Keratinocyte (primary cell): ENCODE measurements around the gene KRT78. TPM values are rescaled to one million over a fixed set of nuclear protein-coding genes. Genes with fewer than 3 reads are reported as not detected.

ENCODE experiments used
- DNase-seq: peaks from one replicate; pipeline ENCODE4 v3.0.0-alpha.2; 2011; ENCODE audit warnings: low read depth, missing footprints, low spot score
- FAIRE-seq: peaks from 2 replicates; lab custom pipeline; 2011; peaks lifted over from hg19 to GRCh38; lab: Jason Lieb, UNC
- H2AFZ ChIP-seq: 2 replicates; pipeline ENCODE4 v1.6.0; 2012; ENCODE audit warnings: low read length, control low read depth, inconsistent platforms; ENCODE audit not compliant: control insufficient read depth
- H3K27ac ChIP-seq: 2 replicates; pipeline ENCODE4 v1.5.1; 2011; ENCODE audit warnings: low read length; ENCODE audit not compliant: control insufficient read depth, insufficient read depth
- H3K27me3 ChIP-seq: 3 replicates; pipeline ENCODE4 v1.6.0; 2011; ENCODE audit warnings: low read length; ENCODE audit not compliant: control insufficient read depth, insufficient read depth; ENCODE audit errors: extremely low read depth
- H3K36me3 ChIP-seq, 2 experiments: 2 replicates in 1 of 2; 3 replicates in 1 of 2; pipeline ENCODE4 v1.5.1; 2011; ENCODE audit warnings: low read length in 2 of 2, mild to moderate bottlenecking in 1 of 2; ENCODE audit not compliant: control insufficient read depth in 2 of 2, insufficient read depth in 2 of 2; ENCODE audit errors: extremely low read depth in 1 of 2
- H3K4me1 ChIP-seq: 3 replicates; pipeline ENCODE4 v1.5.1; 2011; ENCODE audit warnings: low read length; ENCODE audit not compliant: control insufficient read depth, insufficient read depth; ENCODE audit errors: extremely low read depth
- H3K4me2 ChIP-seq: 3 replicates; pipeline ENCODE4 v1.6.0; 2011; ENCODE audit warnings: low read depth, low read length; ENCODE audit not compliant: control insufficient read depth, insufficient read depth; ENCODE audit errors: extremely low read depth
- H3K4me3 ChIP-seq, 3 experiments: fragments of 200-600 bp in 1 of 3; sonication (generic) in 1 of 3; 2 replicates in 2 of 3; 3 replicates in 1 of 3; pipeline ENCODE4 v1.5.1; 2011 to 2016; ENCODE audit warnings: low read length in 3 of 3, mild to moderate bottlenecking in 3 of 3, control low read depth in 2 of 3, inconsistent platforms in 1 of 3, low read depth in 1 of 3, mixed read lengths in 1 of 3, mixed run types in 1 of 3, moderate library complexity in 1 of 3; ENCODE audit not compliant: control insufficient read depth in 2 of 3, insufficient read depth in 2 of 3; ENCODE audit errors: extremely low read depth in 1 of 3
- H3K79me2 ChIP-seq: 2 replicates; pipeline ENCODE4 v1.6.0; 2012; ENCODE audit warnings: low read length; ENCODE audit not compliant: control insufficient read depth, insufficient read depth
- H3K9ac ChIP-seq: 3 replicates; pipeline ENCODE4 v1.6.0; 2011; ENCODE audit warnings: low read length; ENCODE audit not compliant: control insufficient read depth, insufficient read depth; ENCODE audit errors: extremely low read depth
- H3K9me1 ChIP-seq: 3 replicates; pipeline ENCODE4 v1.6.0; 2011; ENCODE audit warnings: low read length; ENCODE audit not compliant: control insufficient read depth, insufficient read depth; ENCODE audit errors: extremely low read depth
- H3K9me3 ChIP-seq: 2 replicates; pipeline ENCODE4 v1.5.1; 2012; ENCODE audit warnings: low read depth, low read length; ENCODE audit not compliant: control insufficient read depth
- H4K20me1 ChIP-seq: 3 replicates; pipeline ENCODE4 v1.6.0; 2011; ENCODE audit warnings: low read length; ENCODE audit not compliant: control insufficient read depth, insufficient read depth; ENCODE audit errors: extremely low read depth
- CTCF ChIP-seq, 3 experiments: IDR thresholded peaks in 1 of 3; conservative IDR thresholded peaks in 1 of 3; optimal IDR thresholded peaks in 1 of 3; 2 replicates in 2 of 3; 3 replicates in 1 of 3; pipeline versions ENCODE3 to v1.5.1; 2011; ENCODE audit warnings: low read length in 3 of 3, mild to moderate bottlenecking in 3 of 3, moderate library complexity in 2 of 3, control low read depth in 1 of 3, inconsistent platforms in 1 of 3; ENCODE audit not compliant: insufficient read depth in 2 of 3; ENCODE audit errors: extremely low read depth in 1 of 3
- EZH2 ChIP-seq: IDR thresholded peaks from one replicate; pipeline ENCODE4 v1.6.1; 2012; ENCODE audit warnings: inconsistent platforms, mild to moderate bottlenecking, low read length, moderate library complexity
- dilution Hi-C: fragments of 300-500 bp; cut with MboI; formaldehyde crosslinking; loops from one replicate; pipeline ENCODE4 v1.7.0; 2020; ENCODE audit warnings: low sequenced_read_pairs; ENCODE audit not compliant: extremely low pct_ligation_motif_present
- polyA plus RNA-seq, 5 experiments: library from polyadenylated mRNA; depleted of rRNA in 3 of 5; stranded (reverse) in 3 of 5; stranded (forward) in 1 of 5; unstranded in 1 of 5; fragments of >200 nt; gene quantifications; 1 replicate in 1 of 5; 2 replicates in 3 of 5; 3 replicates in 1 of 5; pipeline versions ENCODE4 v1.2.1 to v1.2.3, GENCODE V29; 2011 to 2012; ENCODE audit warnings: missing spikeins in 2 of 5, low read depth in 1 of 5, low replicate concordance in 1 of 5

Gene KRT78
- polyA plus RNA-seq, 1 donor (not counting 4 experiments of a cell fraction or from before 2014, with no cell fraction given), result 0.96 TPM

DNA sequence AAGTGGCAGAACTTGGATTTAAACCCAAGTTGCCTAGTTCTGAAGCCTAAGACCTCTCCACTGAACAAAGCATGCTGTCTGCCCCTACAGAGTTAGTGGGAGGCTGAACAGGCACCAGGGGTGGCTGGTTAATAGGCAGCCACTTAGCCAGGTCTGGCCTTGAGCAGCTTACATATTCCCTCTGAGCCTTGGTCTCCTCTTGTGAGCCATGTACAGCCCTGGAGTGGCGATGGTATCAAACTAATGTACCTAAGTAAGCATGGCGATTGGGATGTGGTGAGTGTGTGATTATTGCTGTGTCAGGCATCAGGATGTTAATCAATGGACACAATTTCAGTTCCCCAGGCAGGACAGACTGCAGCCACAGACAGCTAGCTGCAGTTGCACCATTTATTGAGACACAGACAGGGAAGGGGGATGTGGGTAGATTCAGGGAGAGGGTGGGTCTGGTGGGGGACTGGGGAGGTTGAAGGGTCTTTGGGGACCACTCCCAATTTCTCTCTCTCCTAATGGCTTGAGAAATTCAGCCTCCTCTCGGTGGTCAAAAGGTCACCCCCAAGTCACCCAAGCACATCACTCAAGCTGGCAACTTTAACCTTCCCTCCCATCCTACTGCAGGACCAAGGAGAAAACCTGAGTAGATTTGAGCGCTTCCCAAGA lies 27.6 kb downstream of the KRT78 start:
- dilution Hi-C loops, result no loop called here
- H3K9ac ChIP-seq, result no peak overlapping the region
- TF ChIP-seq CTCF (optimal IDR thresholded peaks at IDR 0.05 in 1 of 3, IDR thresholded peaks at IDR 0.05 in 1 of 3, conservative IDR thresholded peaks at IDR 0.05 in 1 of 3; ENCODE audit: extremely low read depth in 1 of 3, insufficient read depth in 2 of 3, low read length in 3 of 3), result no peak
- no peak for TF ChIP-seq EZH2
- H3K27ac ChIP-seq, result no peak overlapping the region
- H3K4me2 ChIP-seq, result no peak overlapping the region
- no peaks in the 10 kb centered on the region for H3K9me3 ChIP-seq
- peaks cover 29% of the 10 kb centered on the region for H3K27me3 ChIP-seq
- H3K4me3 ChIP-seq, result no peak overlapping the region
- no peaks in the 10 kb centered on the region for H3K9me1 ChIP-seq
- DNase-seq (no peak), FAIRE-seq (no peak)
- peaks cover 4% of the 10 kb centered on the region for H4K20me1 ChIP-seq
- no peaks in the 10 kb centered on the region for H3K79me2 ChIP-seq
- no peaks in the 10 kb centered on the region for H3K36me3 ChIP-seq
- H2AFZ ChIP-seq, result no peak overlapping the region
- H3K4me1 ChIP-seq, result no peaks in the 10 kb centered on the region

- FAIRE-seq, result no peak
- dilution Hi-C loops, result no loop called here
Observed at GRCh38 chr12:52820521-52820920, 28.3 kb downstream of the KRT78 start.

More at GRCh38 chr12:52820521-52820920, 28.3 kb downstream of the KRT78 start:
- Histone ChIP-seq H3K36me3 (no peaks in the 10 kb centered on the region), H3K4me1 (no peaks in the 10 kb centered on the region), H3K9me1 (no peaks in the 10 kb centered on the region), H3K27me3 (peaks cover 29% of the 10 kb centered on the region), H3K9ac (no peak overlapping the region), H3K9me3 (no peaks in the 10 kb centered on the region), H3K79me2 (no peaks in the 10 kb centered on the region), H3K4me3 (no peak overlapping the region), H3K27ac (no peak overlapping the region), H4K20me1 (peaks cover 4% of the 10 kb centered on the region), H3K4me2 (no peak overlapping the region), H2AFZ (no peak overlapping the region)
- no peak for DNase-seq
- TF ChIP-seq EZH2 (no peak), CTCF (optimal IDR thresholded peaks at IDR 0.05 in 1 of 3, IDR thresholded peaks at IDR 0.05 in 1 of 3, conservative IDR thresholded peaks at IDR 0.05 in 1 of 3; ENCODE audit: extremely low read depth in 1 of 3, insufficient read depth in 2 of 3, low read length in 3 of 3) (no peak)
